T follicular helper cell (primary cell): ENCODE measurements around the gene DHRS7B.
"Not testable (repeated sequence)": the region's sequence is repeated elsewhere in the genome, so short reads cannot be mapped to it uniquely, and the experiment has no call there.

Source experiments
- DNase-seq: peaks from one replicate; pipeline ENCODE4 v3.0.0-alpha.2; 2020; ENCODE audit warnings: low read depth

DHRS7B gene

GRCh38 chr17:21177401-21177800 is 50.6 kb downstream of the DHRS7B start:
- no peak for DNase-seq

GRCh38 chr17:21177854-21178600 is 51.3 kb downstream of the DHRS7B start:
- no peak for DNase-seq

GRCh38 chr17:21183468-21183867 is 56.7 kb downstream of the DHRS7B start:
- no peak for DNase-seq

GRCh38 chr17:21184570-21184969 is 57.8 kb downstream of the DHRS7B start:
- no peak for DNase-seq

- no peak for DNase-seq
Observed at GRCh38 chr17:21185061-21185460, 58.3 kb downstream of the DHRS7B start.

- DNase-seq: no peak
Observed at GRCh38 chr17:21186399-21187187, 59.8 kb downstream of the DHRS7B start.

- DNase-seq: no peak
Observed at GRCh38 chr17:21189361-21189760, 62.6 kb downstream of the DHRS7B start.

GRCh38 chr17:21190078-21190477 is 63.3 kb downstream of the DHRS7B start:
- DNase-seq: no peak

- no peak for DNase-seq
Observed at GRCh38 chr17:21191698-21192097, 64.9 kb downstream of the DHRS7B start.

- DNase-seq: not testable (repeated sequence)
Observed at GRCh38 chr17:21192414-21192813, 65.7 kb downstream of the DHRS7B start.

GRCh38 chr17:21193031-21193430 is 66.3 kb downstream of the DHRS7B start:
- DNase-seq: no peak

- DNase-seq: no peak
Observed at GRCh38 chr17:21194226-21194625, 67.5 kb downstream of the DHRS7B start.

GRCh38 chr17:21194703-21195102 is 67.9 kb downstream of the DHRS7B start:
- DNase-seq: no peak

- no peak for DNase-seq
Observed at GRCh38 chr17:21196126-21196525, 69.4 kb downstream of the DHRS7B start.

GRCh38 chr17:21198411-21198810 is 71.6 kb downstream of the DHRS7B start:
- no peak for DNase-seq

GRCh38 chr17:21199311-21199710 is 72.5 kb downstream of the DHRS7B start:
- no peak for DNase-seq

GRCh38 chr17:21199856-21200255 is 73.1 kb downstream of the DHRS7B start:
- DNase-seq: no peak

- DNase-seq: no peak
Observed at GRCh38 chr17:21200590-21201297, 74.0 kb downstream of the DHRS7B start.

- DNase-seq: no peak
Observed at GRCh38 chr17:21201298-21201595, 74.5 kb downstream of the DHRS7B start.

- no peak for DNase-seq
Observed at GRCh38 chr17:21201874-21202273, 75.1 kb downstream of the DHRS7B start.

GRCh38 chr17:21202512-21202911 is 75.7 kb downstream of the DHRS7B start:
- no peak for DNase-seq

- DNase-seq: no peak
Observed at GRCh38 chr17:21204935-21205334, 78.2 kb downstream of the DHRS7B start.

- DNase-seq: no peak
Observed at GRCh38 chr17:21208352-21208751, 81.6 kb downstream of the DHRS7B start.
